GM18907 (cell line): ENCODE measurements around the gene SAFB.
"Not testable (repeated sequence)": the region's sequence is repeated elsewhere in the genome, so short reads cannot be mapped to it uniquely, and the experiment has no call there.

Experiments
- ATAC-seq: cut with Tn5 transposase; IDR thresholded peaks from one replicate; pipeline ENCODE4 v1.9.1; 2021; ENCODE audit warnings: mild to moderate bottlenecking, moderate library complexity; ENCODE audit not compliant: unreplicated experiment

Gene SAFB

DNA sequence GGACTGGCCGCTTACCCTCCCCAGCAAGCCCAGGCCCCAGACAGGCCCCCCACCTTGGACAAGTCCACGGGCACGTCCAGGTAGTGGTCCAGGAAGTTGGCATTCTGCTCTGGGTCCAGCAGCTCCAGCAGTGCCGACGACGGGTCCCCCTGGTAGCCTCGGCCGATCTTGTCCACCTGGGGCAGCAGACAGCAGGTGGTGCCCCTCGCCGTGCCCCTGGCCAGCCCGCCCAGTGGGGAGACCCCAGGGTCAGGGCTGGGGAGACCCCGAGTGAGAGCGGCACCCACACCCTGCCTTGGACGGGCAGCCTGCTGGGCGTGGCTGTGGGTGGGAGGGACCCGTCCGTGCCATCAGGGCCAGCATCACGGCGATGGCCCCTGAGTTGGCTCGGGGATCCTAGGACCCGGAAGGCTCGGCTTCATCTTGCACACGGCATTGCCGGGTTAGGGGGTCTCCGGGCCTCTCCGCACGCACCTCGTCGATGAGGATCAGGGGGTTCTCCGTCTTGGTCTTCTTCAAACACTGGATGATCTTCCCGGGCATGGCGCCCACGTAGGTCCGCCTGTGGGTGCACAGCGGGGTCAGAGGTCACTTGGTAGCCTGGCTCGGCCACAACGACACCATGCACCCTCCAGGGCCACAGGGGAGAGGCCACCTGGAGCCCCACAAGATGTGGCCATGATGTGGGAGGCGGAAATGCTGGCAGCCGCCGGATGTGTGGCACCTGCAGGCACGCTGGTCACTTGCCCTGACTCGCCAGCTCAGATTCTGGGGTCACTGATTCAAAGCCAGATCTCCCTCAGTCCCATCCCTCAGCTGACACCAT is 73.5 kb downstream of the SAFB start:
- no peak for ATAC-seq

DNA sequence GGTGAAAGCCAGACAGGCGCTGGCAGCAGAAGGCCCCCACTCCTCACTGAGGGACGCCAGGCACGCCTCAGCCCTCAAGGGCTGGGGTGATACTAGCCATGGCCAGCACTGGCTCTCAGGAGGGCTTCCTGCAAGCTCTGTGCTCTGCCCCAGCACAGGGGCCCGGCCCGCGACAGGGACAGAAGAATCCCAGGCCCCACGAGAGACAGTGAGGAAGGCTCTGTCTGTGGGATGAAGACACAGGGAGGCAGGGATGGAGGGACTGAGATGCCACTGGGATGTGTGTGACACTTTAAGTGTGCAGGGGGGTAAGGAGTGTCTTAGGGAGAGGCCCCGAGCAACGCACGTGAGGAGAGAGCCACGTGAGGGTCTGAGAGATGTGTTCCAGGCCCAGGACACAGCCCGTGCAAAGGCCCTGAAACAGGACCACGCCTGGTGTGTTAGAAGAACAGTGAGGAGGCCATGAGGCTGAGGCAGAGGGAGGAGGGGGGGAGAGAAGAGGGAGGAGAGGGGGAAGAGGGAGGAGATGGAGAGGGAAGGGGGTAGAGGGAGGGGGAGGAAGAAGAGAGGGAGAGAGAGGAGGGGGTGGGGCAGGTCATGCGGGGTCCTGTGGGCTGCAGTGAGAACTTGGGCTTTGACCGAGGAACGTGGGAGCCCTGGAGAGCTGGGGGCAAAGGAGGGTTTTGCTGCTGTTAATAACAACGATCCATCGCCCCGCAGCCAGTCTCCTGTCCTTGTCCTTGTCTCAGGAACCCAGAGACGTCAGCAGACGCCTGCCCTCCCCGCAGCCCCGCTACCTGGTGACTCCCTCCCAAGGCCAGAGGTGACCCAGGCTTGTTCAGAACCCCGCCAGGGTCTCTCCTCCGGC is 74.4 kb downstream of the SAFB start:
- no peak for ATAC-seq

DNA sequence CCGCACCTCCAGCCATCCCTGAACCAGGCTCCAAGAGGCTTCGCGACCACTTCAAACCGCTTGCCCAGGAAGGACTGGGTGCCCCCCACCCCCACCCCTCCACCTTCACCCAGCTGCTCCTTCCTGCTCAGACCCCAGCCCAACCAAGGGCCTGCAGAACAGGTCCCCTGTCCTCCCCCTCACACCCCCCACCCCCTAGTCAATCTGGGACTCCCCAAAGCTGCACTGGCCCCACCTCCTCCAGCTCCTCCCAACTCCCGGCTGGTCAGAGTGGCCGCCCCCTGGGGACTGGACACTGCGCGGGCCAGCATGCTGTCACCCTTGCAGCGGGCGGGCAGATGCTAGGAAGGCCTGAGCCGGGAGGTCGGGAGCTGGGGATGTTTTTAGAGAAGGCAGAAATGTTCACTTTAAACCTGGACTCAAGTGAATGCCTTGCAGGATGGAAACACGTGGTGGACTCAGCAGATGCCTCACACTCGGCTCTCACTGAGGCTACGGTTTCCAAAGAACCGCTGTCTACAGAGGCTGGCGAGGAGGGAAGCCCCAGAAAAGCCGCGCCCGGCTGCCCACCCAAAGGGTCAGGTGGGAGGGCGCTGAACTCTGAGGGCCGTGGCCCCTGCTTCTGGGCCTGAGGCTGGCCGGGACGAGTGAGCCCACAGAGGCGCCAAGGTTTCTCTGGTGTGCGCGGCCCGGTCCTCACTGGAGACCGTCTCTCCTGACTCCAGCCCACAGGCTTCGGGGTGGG is 75.2 kb downstream of the SAFB start:
- no peak for ATAC-seq

DNA sequence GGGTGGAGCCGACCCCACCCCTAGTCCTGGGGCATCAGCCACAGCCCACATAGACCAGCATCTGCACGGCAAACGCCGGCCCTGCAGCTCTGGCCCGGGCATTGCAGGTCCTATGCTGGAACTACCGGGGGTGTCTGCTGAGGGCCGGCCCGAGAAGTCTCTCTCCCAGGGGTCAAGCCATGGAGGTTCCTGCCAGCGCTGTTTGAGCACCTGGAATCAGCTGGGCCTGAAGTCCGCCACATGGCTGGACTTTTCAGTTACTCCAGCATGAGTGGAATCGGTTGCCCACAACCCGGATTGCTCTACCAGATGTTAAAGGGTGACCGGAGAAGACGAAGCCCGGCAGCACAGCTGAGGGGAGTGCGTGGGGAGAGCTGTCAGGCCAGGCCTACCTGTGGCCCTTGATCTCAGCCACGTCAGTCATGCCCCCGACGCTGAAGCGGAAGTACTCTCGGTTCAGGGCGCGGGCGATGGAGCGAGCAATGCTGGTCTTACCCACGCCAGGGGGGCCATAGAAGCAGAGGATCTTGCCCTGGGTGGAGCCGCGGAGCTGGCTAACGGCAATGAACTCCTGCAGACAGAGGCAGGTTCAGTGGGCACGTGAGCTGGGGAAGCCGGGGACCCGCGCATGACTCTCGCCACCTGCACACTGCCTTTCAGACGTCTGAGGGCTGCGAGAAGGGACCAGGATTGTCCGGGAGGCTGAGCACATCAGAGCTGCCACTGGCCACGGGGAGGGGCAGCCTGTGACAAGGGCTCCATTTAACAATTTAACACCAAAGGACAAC is 75.9 kb downstream of the SAFB start:
- no peak for ATAC-seq

- no peak for ATAC-seq
Observed at GRCh38 chr19:5700455-5701092, 77.7 kb downstream of the SAFB start.

- not testable (repeated sequence) for ATAC-seq
Observed at GRCh38 chr19:5702053-5702410, 79.1 kb downstream of the SAFB start.

GRCh38 chr19:5703819-5704818 is 81.2 kb downstream of the SAFB start:
- ATAC-seq, result no peak

DNA sequence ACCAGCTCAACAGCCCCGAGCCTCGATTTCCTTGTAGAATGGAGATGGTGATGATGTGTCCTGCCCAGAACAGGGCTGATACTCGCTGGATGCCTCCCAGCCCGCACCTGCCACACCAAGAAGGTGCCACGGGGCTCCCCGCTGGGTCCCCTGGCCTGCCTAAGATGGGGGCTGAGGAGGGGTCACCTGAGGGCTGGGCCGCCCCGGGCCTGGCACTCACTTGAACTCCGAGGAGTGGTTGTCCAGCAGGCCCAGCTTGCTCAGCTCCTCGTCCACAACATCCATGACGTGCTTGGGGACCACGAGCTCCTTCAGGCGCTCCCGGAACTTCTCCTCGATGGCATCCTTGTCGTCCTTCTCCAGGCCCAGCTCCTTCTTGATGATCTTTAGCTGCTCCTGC is 82.7 kb downstream of the SAFB start:
- ATAC-seq, result no peak

GRCh38 chr19:5706876-5707573 is 84.1 kb downstream of the SAFB start:
- no peak for ATAC-seq

- ATAC-seq, result no peak
Observed at GRCh38 chr19:5707576-5708575, 85.0 kb downstream of the SAFB start.

DNA sequence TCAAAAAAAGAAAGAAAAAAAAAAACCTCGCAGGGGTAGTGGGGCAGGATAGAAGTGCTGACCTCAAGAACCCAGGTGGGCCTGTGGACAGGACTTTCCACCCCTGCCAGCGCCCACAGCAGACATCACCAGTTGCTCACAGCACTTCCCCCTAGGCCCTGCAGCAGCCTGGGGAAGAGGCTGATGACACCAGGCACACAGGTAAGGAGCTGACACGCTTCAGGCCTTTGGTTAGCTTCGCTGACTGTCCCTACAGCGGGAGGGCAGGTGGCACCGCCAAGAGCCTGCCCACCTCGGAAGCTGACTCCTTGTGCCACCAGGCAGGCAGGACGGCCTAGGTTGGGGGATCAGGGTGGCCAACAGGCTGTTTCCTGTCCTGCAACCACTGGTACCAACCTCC is 88.1 kb downstream of the SAFB start:
- ATAC-seq, result no peak

DNA sequence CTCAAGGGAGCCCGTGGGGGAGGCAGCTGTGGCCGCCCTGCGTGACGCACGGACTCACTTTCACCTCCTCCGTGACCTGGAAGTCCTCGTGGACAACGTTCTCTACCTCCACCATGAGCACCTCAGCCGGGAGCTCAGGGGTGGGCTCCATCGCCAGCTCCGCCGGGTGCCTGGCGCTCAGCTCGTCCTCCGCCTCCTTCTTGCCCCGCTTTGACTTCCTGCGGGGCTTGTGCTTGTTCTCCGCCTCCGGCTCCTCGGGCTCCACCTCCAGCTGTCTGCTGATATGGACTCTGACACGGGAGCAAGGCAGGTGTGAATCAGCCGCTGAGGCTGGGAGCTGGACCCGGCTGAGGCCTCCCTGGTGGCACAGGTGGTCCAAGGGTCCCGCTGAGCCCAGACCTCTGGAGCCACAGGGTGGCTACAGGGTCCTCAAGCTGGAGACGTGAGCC is 88.9 kb downstream of the SAFB start:
- ATAC-seq, result no peak

GRCh38 chr19:5713228-5713627 is 90.3 kb downstream of the SAFB start:
- ATAC-seq, result no peak

GRCh38 chr19:5714816-5715215 is 91.9 kb downstream of the SAFB start:
- no peak for ATAC-seq

GRCh38 chr19:5717215-5717935 is 94.5 kb downstream of the SAFB start:
- ATAC-seq, result no peak
